Measurements from ENCODE around the gene GALNT5.
"Not testable (repeated sequence)": the region's sequence is repeated elsewhere in the genome, so short reads cannot be mapped to it uniquely, and the experiment has no call there.

The GALNT5 gene

DNA sequence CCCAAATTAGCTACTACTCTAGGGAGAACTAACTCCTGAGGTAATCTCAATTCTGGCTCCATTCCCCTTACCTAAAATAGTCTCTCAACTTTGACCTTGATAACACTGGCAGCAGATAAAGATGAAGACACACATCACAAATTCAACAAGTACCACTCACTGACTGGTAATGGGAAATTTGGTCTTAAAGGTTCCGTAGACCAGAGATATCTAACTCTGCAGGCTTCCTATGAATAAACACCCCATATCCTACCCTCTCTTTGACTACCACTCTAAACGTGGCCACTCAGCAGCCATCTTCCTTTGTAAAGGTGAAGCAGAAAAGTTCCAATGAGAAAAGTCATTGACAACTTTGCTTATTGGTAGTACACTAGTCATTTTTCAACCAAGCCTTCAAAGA is 38.6 kb upstream of the GALNT5 start:
- no peak overlapping the region for H3K4me2 ChIP-seq (ENCODE audit: low read length)
- TF ChIP-seq, protein P1, sequence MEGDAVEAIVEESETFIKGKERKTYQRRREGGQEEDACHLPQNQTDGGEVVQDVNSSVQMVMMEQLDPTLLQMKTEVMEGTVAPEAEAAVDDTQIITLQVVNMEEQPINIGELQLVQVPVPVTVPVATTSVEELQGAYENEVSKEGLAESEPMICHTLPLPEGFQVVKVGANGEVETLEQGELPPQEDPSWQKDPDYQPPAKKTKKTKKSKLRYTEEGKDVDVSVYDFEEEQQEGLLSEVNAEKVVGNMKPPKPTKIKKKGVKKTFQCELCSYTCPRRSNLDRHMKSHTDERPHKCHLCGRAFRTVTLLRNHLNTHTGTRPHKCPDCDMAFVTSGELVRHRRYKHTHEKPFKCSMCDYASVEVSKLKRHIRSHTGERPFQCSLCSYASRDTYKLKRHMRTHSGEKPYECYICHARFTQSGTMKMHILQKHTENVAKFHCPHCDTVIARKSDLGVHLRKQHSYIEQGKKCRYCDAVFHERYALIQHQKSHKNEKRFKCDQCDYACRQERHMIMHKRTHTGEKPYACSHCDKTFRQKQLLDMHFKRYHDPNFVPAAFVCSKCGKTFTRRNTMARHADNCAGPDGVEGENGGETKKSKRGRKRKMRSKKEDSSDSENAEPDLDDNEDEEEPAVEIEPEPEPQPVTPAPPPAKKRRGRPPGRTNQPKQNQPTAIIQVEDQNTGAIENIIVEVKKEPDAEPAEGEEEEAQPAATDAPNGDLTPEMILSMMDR (IDR thresholded peaks at IDR 0.05; ENCODE audit: low read depth, low read length), result no peak
- no peak for TF ChIP-seq EZH2phosphoT487 (IDR thresholded peaks at IDR 0.05; ENCODE audit: low read depth)
- H2AFZ ChIP-seq (ENCODE audit: low read depth, low read length), result no peak overlapping the region; the same call in 1 of the 2 replicates

DNA sequence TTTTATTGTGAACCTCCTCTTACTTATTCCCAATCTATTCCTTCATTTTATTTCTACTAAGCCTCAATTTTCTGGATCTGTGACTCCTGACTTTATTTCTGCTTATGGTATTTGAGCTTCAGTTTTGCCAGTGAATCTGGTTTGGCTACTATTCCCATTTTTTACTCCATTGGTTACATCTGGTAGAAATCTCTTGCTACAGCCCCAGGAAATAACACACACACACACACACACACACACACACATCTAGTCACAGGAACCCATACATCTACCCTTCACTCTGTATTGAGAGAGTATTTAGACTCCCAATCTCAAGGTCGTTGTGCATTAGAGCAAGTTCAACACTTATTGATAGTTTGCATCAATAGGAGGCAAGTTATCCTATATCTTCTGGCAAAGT is 37.0 kb upstream of the GALNT5 start:
- Histone ChIP-seq H3K4me2 (ENCODE audit: low read length) (no peak overlapping the region), H3K79me2 (ENCODE audit: low read length) (no peaks in the 10 kb centered on the region), H4K20me1 (ENCODE audit: insufficient read depth, low read length) (no peaks in the 10 kb centered on the region), H3K27me3 (ENCODE audit: low read depth, low read length) (no peaks in the 10 kb centered on the region), H3K27ac (ENCODE audit: low read length) (no peak overlapping the region), H3K36me3 (replicated peaks; ENCODE audit: low read depth, low read length) (no peaks in the 10 kb centered on the region), H3K9me3 (ENCODE audit: insufficient read depth, low read length) (no peaks in the 10 kb centered on the region), H2AFZ (ENCODE audit: low read depth, low read length) (no peak overlapping the region), H3K4me3 (ENCODE audit: low read length) (no peak overlapping the region), H3K4me1 (ENCODE audit: low read length) (no peaks in the 10 kb centered on the region), H3K9ac (ENCODE audit: low read length) (no peak overlapping the region)
- no peak for TF ChIP-seq EZH2phosphoT487 (IDR thresholded peaks at IDR 0.05; ENCODE audit: low read depth)
- TF ChIP-seq, protein P1 (IDR thresholded peaks at IDR 0.05; ENCODE audit: low read depth, low read length), result no peak

More for the DNA sequence above, 38.6 kb upstream of the GALNT5 start:
- H3K9ac ChIP-seq (ENCODE audit: low read length), result no peak overlapping the region
- H3K79me2 ChIP-seq (ENCODE audit: low read length), result no peaks in the 10 kb centered on the region
- no peak overlapping the region for H3K27ac ChIP-seq (ENCODE audit: low read length)
- H3K27me3 ChIP-seq (ENCODE audit: low read depth, low read length), result no peaks in the 10 kb centered on the region
- no peaks in the 10 kb centered on the region for H3K4me1 ChIP-seq (ENCODE audit: low read length)
- H3K4me3 ChIP-seq (ENCODE audit: low read length), result no peak overlapping the region
- H3K9me3 ChIP-seq (ENCODE audit: insufficient read depth, low read length), result no peaks in the 10 kb centered on the region
- H3K36me3 ChIP-seq (replicated peaks; ENCODE audit: low read depth, low read length), result no peaks in the 10 kb centered on the region
- no peaks in the 10 kb centered on the region for H4K20me1 ChIP-seq (ENCODE audit: insufficient read depth, low read length)

DNA sequence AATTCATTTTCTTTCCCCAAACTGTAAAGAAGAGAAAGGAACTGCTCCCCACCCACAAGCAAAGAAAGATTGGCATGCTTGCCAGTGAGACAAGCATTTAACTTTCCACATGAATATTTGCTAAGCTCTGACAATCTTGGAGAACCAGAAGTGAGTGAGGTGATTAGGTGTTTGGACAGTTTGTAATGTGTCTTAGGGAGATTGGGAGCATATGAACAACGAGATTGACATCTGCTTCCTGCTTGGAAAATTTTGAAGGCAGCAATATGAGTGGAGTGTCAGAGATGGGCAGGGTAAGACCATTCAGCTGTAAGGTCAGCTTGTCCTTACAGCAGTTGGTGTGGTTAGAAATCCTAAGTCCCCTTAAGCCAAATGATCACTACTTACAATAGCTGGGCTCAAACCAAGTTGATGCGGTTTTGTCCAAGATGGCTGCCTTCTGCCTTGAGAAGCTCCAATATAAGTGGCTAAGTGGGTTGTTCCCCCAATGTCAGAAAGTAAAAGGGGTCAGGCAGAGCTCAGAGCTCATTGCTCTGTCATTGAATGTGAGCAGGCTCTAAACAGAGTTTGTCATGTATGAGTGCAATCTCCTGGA is 36.0 kb upstream of the GALNT5 start:
- H4K20me1 ChIP-seq (ENCODE audit: insufficient read depth, low read length), result no peaks in the 10 kb centered on the region
- no peaks in the 10 kb centered on the region for H3K9me3 ChIP-seq (ENCODE audit: insufficient read depth, low read length)
- no peaks in the 10 kb centered on the region for H3K4me1 ChIP-seq (ENCODE audit: low read length)
- no peak overlapping the region for H3K27ac ChIP-seq (ENCODE audit: low read length)
- H3K36me3 ChIP-seq (replicated peaks; ENCODE audit: low read depth, low read length), result no peaks in the 10 kb centered on the region
- H3K4me3 ChIP-seq (ENCODE audit: low read length), result no peak overlapping the region
- no peaks in the 10 kb centered on the region for H3K79me2 ChIP-seq (ENCODE audit: low read length)
- no peak overlapping the region for H3K9ac ChIP-seq (ENCODE audit: low read length)
- H3K27me3 ChIP-seq (ENCODE audit: low read depth, low read length), result no peaks in the 10 kb centered on the region
- TF ChIP-seq, protein P1 (IDR thresholded peaks at IDR 0.05; ENCODE audit: low read depth, low read length), result no peak
- TF ChIP-seq EZH2phosphoT487 (IDR thresholded peaks at IDR 0.05; ENCODE audit: low read depth), result no peak
- H2AFZ ChIP-seq (ENCODE audit: low read depth, low read length), result no peak overlapping the region
- H3K4me2 ChIP-seq (ENCODE audit: low read length), result no peak overlapping the region

DNA sequence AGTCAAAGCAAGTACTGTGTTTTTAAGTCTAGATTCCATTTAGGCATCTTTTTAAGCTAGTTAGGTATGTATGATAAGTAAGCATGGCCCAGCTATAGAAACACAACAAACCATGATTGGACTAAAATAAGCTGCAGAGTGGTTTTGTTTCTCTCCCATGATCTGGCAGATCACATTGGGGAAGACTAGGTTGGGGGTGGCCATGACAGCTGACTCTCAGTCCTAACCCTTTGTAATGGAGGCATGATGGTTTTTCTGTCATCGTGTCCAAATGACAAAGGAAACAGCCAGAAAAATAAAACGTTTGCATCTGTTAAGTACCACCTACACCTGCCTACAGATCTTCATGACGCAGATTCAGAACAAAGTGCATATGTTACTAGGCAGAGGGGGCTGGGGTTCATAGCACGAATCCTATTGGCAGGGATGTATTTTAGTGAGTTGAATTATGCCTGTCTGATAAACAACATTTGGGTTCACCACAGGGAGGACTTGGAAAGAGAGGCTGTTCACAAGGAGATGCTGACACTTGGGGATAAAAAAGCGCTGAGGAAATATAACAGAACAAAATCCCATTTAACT is 33.8 kb upstream of the GALNT5 start:
- Histone ChIP-seq H3K4me1 (ENCODE audit: low read length) (no peaks in the 10 kb centered on the region), H3K4me2 (ENCODE audit: low read length) (no peak overlapping the region), H3K4me3 (ENCODE audit: low read length) (no peak overlapping the region), H3K9ac (ENCODE audit: low read length) (no peak overlapping the region), H3K79me2 (ENCODE audit: low read length) (no peaks in the 10 kb centered on the region), H4K20me1 (ENCODE audit: insufficient read depth, low read length) (no peaks in the 10 kb centered on the region), H3K36me3 (replicated peaks; ENCODE audit: low read depth, low read length) (no peaks in the 10 kb centered on the region), H3K27ac (ENCODE audit: low read length) (no peak overlapping the region), H3K27me3 (ENCODE audit: low read depth, low read length) (no peaks in the 10 kb centered on the region), H3K9me3 (ENCODE audit: insufficient read depth, low read length) (no peaks in the 10 kb centered on the region), H2AFZ (ENCODE audit: low read depth, low read length) (no peak overlapping the region)
- TF ChIP-seq EZH2phosphoT487 (IDR thresholded peaks at IDR 0.05; ENCODE audit: low read depth), result no peak
- TF ChIP-seq, protein P1 (IDR thresholded peaks at IDR 0.05; ENCODE audit: low read depth, low read length), result no peak

DNA sequence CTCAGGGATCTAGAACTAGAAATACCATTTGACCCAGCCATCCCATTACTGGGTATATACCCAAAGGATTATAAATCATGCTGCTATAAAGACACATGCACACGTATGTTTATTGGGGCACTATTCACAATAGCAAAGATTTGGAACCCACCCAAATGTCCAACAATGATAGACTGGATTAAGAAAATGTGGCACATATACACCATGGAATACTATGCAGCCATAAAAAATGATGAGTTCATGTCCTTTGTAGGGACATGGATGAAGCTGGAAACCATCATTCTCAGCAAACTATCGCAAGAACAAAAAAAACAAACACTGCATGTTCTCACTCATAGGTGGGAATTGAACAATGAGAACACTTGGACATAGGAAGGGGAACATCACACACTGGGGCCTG is 33.1 kb upstream of the GALNT5 start:
- H2AFZ ChIP-seq (ENCODE audit: low read depth, low read length); H3K27ac ChIP-seq (ENCODE audit: low read length); H3K4me3 ChIP-seq (ENCODE audit: low read length); H3K27me3 ChIP-seq (ENCODE audit: low read depth, low read length); H3K9ac ChIP-seq (ENCODE audit: low read length); H3K9me3 ChIP-seq (ENCODE audit: insufficient read depth, low read length); H4K20me1 ChIP-seq (ENCODE audit: insufficient read depth, low read length); H3K4me1 ChIP-seq (ENCODE audit: low read length); H3K4me2 ChIP-seq (ENCODE audit: low read length); H3K36me3 ChIP-seq (replicated peaks; ENCODE audit: low read depth, low read length); H3K79me2 ChIP-seq (ENCODE audit: low read length): not testable (repeated sequence)

Data from OCI-LY3 (cell line).